ACHN (cell line): ENCODE data around the gene PMIS2.
"Not testable (repeated sequence)": the region's sequence is repeated elsewhere in the genome, so short reads cannot be mapped to it uniquely, and the experiment has no call there.

Source experiments
- DNase-seq: peaks from one replicate; pipeline ENCODE4 v3.0.0-alpha.2; 2015
- in situ Hi-C: cut with HindIII; loops from 2 replicates; pipeline ENCODE4 v1.10.0; 2017; ENCODE audit warnings: low sequenced_read_pairs, low pct_ligation_motif_present, low pct_unique_long_range_greater_than_20kb

The PMIS2 gene

GRCh38 chr19:35571406-35571965 lies 14.5 kb upstream of the PMIS2 start:
- in situ Hi-C loops: no loop called here
- DNase-seq: no peak

GRCh38 chr19:35577918-35578317 lies 8.1 kb upstream of the PMIS2 start:
- in situ Hi-C loops: no loop called here

GRCh38 chr19:35578707-35579106 lies 7.3 kb upstream of the PMIS2 start:
- no peak for DNase-seq
- in situ Hi-C loops: no loop called here

More at GRCh38 chr19:35577918-35578317, 8.1 kb upstream of the PMIS2 start:
- no peak for DNase-seq

GRCh38 chr19:35582760-35583159 lies 3.2 kb upstream of the PMIS2 start:
- no peak for DNase-seq
- in situ Hi-C loops: no loop called here

DNA sequence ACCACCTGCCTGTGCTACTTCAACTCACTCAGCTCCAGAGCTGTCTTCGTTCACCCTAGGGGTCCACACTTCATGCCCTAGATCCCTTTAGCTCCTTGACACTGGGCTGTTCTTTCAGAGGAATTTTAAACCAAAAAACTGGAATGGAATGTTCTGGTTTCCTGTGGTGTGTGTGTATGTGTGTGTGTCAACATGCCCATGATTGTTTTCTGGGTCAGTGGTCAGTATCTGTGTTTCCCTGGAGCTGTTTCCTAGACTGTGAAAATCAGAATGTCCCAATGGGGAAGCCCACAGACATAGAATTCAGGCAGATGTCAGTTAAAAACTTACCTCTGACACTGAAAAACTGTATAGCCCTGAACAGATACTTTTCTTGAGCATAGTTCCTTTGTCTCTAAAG lies 1.3 kb downstream of the PMIS2 start:
- no peak for DNase-seq

GRCh38 chr19:35590875-35591274 lies 4.9 kb downstream of the PMIS2 start:
- in situ Hi-C loops: no loop called here
- DNase-seq: no peak

More for the DNA sequence above, 1.3 kb downstream of the PMIS2 start:
- in situ Hi-C loops: no loop called here

GRCh38 chr19:35592226-35592625 lies 6.3 kb downstream of the PMIS2 start:
- peak; percentile 8 for DNase-seq
- in situ Hi-C loops: no loop called here

- DNase-seq, in situ Hi-C loops: not testable (repeated sequence)
Measured at GRCh38 chr19:35595026-35595425, 9.1 kb downstream of the PMIS2 start.

DNA sequence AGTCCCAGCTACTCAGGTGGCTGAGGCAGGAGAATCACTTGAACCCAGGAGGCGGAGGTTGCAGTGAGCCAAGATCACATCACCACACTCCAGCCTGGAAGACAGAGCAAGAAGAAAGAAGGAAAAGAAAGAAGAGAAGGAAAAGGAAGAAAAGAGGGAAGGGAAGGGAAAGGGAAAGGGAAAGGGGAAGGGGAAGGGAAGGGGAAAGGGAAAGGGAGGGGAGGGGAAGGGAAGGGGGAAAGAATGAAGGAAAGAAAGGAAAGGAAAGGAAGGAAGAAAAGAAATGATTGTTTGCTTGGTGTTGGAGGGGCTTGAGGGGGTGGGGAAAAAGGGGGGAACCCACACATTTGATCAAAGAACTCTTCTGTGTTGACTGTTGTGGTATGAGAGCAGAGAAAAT lies 10.0 kb downstream of the PMIS2 start:
- DNase-seq: no peak

GRCh38 chr19:35596366-35596999 lies 10.5 kb downstream of the PMIS2 start:
- in situ Hi-C loops: no loop called here
- DNase-seq: no peak

More for the DNA sequence above, 10.0 kb downstream of the PMIS2 start:
- in situ Hi-C loops: no loop called here

DNA sequence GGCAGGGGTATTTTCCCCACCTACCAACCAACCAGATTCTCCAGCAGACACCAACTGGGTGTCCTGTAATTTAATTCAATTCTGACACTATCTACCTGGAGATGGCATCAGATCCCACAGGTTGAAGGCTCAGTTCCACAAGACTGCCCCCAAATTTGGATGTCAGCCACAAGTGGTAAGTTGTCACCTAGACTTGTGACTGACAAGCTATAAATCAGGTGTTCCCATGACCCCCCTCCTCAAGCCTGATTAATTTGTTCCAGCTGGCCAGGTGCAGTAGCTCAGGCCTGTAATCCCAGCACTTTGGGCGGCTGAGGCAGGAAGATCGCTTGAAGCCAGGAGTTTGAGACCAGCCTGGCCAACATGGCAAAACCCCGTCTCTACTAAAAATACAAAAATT lies 16.0 kb downstream of the PMIS2 start:
- in situ Hi-C loops: no loop called here

GRCh38 chr19:35604436-35604835 lies 18.5 kb downstream of the PMIS2 start:
- DNase-seq, in situ Hi-C loops: not testable (repeated sequence)

More for the DNA sequence above, 16.0 kb downstream of the PMIS2 start:
- DNase-seq: no peak

GRCh38 chr19:35607170-35607569 lies 21.2 kb downstream of the PMIS2 start:
- DNase-seq, in situ Hi-C loops: not testable (repeated sequence)

DNA sequence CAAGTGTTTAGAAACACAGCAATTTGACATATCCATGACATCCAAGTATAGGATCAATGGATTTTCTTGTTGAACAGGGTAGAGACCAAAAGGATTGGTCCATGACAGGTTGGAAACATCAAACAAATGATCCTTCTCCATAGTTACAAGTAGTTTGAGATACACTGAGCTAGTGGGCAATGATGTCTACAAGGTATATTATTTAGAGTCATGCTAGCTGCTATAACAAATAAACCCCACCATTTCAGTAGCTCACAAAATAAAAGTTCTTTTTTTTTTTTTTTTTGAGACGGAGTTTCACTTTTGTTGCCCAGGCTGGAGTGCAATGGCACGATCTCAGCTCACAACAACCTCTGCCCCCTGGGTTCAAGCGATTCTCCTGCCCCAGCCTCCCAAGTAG lies 21.7 kb downstream of the PMIS2 start:
- in situ Hi-C loops: no loop called here
- no peak for DNase-seq

- in situ Hi-C loops: no loop called here
- no peak for DNase-seq
Measured at GRCh38 chr19:35608251-35608650, 22.3 kb downstream of the PMIS2 start.

DNA sequence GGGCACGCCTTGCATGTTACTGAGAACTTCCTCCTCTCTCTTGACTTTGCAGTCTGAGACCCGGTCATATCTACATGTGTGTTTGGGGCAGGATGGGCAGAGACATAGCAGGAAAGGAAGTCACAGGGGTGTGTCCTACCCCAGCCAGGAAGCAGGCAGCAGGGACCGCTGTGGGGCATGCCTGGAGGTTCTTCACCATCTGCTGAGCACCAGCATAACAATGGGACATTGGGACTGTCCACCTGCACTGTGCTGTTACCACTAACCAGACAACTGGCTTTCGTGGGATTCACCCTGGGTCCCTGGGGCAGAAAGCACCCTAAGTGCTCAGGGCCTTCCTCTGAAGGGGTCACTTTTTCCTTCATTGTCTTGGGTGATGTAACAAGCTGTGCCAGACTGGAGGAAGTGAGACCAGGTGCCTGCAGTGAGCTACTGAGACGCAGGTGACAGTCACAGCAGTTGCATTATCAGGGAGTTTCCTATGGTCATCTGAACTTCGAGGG lies 23.9 kb downstream of the PMIS2 start:
- in situ Hi-C loops: no loop called here
- DNase-seq: no peak

DNA sequence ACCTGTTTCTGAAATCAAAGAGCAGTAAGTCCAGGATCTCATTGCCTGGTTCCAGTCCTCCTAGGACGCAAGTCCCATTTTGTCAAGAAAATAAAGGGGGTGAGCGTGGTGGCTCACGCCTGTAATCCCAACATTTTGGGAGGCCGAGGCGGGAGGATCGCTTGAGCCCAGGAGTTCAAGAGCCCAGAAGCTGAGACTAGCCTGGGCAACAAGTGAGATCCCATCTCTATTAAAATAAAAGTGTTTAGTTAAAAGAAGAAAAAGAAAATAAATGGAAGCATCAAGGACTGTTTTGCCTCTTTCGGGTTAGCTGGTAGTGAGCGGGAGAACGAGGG lies 26.2 kb downstream of the PMIS2 start:
- in situ Hi-C loops: no loop called here

GRCh38 chr19:35612559-35613321 lies 26.8 kb downstream of the PMIS2 start, which contains the start of gene HAUS5:
Gene HAUS5 (plus strand): TSS chr19:35612735. CDS start chr19:35612795, 60 bp downstream.
- in situ Hi-C loops: no loop called here
- peak; percentile 90 for DNase-seq

More for the DNA sequence above, 26.2 kb downstream of the PMIS2 start:
- DNase-seq: no peak

DNA sequence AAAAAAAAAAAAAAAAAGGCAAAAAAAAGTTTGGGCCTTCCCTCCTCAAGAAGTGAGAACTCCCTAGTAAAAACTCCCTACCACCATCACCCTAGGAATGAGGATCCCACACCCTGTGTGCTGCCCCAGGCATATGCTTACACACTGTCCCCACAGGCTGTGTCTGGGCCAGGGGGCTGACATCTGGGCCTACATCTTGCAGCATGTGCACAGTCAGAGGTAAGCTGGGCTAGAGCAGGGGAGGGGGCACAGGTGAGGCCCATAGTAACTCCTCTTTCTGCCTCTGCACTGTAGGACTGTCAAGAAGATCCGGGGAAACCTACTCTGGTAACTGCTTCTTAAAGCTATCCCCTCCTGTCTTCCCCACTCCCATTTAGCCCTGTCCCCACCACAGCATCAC lies 27.6 kb downstream of the PMIS2 start:
- in situ Hi-C loops: no loop called here
- DNase-seq: no peak
